K562 (cell line): ENCODE results near the gene SDK1.

ENCODE experiments used
- AFF4 ChIP-seq: sonication (generic); formaldehyde crosslinking; IDR thresholded peaks from 2 replicates; pipeline ENCODE4 v1.8.0; 2023; ENCODE audit warnings: mild to moderate bottlenecking, missing genetic modification reagents
- BACH1 ChIP-seq: fragments of 200-800 bp; sonication (Bioruptor generic); IDR thresholded peaks from 2 replicates; pipeline ENCODE4 v1.6.1; 2016; ENCODE audit warnings: missing genetic modification characterization, missing compliant biosample characterization
- GATAD2B ChIP-seq: fragments of 450-650 bp; IDR thresholded peaks from 2 replicates; pipeline ENCODE4 v1.6.1; 2017; ENCODE audit warnings: mild to moderate bottlenecking, borderline replicate concordance
- MXI1 ChIP-seq: IDR thresholded peaks from 2 replicates; pipeline ENCODE4 v1.6.1; 2011; ENCODE audit warnings: low read depth, mild to moderate bottlenecking, improper control_type of control experiment, low read length
- POLR2AphosphoS2 ChIP-seq: IDR thresholded peaks from 2 replicates; pipeline ENCODE4 v1.6.1; 2012; ENCODE audit warnings: low read length, improper control_type of control experiment
- TRIM28 ChIP-seq: fragments of 450-650 bp; IDR thresholded peaks from 2 replicates; pipeline ENCODE4 v1.6.1; 2017
- ZBTB7A ChIP-seq: IDR thresholded peaks from 2 replicates; pipeline ENCODE4 v1.6.1; 2011; ENCODE audit warnings: low read depth, mild to moderate bottlenecking, low read length, moderate library complexity, borderline replicate concordance; ENCODE audit not compliant: control insufficient read depth
- ZC3H4 ChIP-seq: sonication (generic); formaldehyde crosslinking; IDR thresholded peaks from 2 replicates; pipeline ENCODE4 v1.9.0; 2021; ENCODE audit warnings: missing genetic modification reagents, borderline replicate concordance
- ZNF174 ChIP-seq: fragments of 250-450 bp; sonication (Bioruptor Pico); IDR thresholded peaks from 2 replicates; pipeline ENCODE4 v1.4.0; 2020; ENCODE audit warnings: mild to moderate bottlenecking
- ZNF274 ChIP-seq: IDR thresholded peaks from 2 replicates; pipeline ENCODE4 v1.6.1; 2011; ENCODE audit warnings: low read depth, mild to moderate bottlenecking, low read length, moderate library complexity, borderline replicate concordance
- ZNF785 ChIP-seq: fragments of 250-450 bp; sonication (Bioruptor Pico); IDR thresholded peaks from 2 replicates; pipeline ENCODE4 v1.4.0; 2020; ENCODE audit warnings: mild to moderate bottlenecking
- TF ChIP-seq, protein P1 (sequence below): sonication (generic); formaldehyde crosslinking; IDR thresholded peaks from 2 replicates; pipeline ENCODE4 v1.8.1; 2023; ENCODE audit warnings: mild to moderate bottlenecking, missing genetic modification reagents
- TF ChIP-seq, protein P2 (sequence below), 3 experiments: fragments of 200-800 bp in 1 of 3; fragments of 250-450 bp in 1 of 3; fragments of 450-650 bp in 1 of 3; sonication (Bioruptor Pico) in 1 of 3; sonication (Bioruptor generic) in 1 of 3; formaldehyde crosslinking in 1 of 3; IDR thresholded peaks; 2 replicates each; pipeline versions ENCODE4 v1.6.1 to v1.8.0; 2016 to 2022; ENCODE audit warnings: mild to moderate bottlenecking in 2 of 3, missing genetic modification characterization in 2 of 3, missing compliant biosample characterization in 1 of 3, moderate library complexity in 1 of 3

DNA sequence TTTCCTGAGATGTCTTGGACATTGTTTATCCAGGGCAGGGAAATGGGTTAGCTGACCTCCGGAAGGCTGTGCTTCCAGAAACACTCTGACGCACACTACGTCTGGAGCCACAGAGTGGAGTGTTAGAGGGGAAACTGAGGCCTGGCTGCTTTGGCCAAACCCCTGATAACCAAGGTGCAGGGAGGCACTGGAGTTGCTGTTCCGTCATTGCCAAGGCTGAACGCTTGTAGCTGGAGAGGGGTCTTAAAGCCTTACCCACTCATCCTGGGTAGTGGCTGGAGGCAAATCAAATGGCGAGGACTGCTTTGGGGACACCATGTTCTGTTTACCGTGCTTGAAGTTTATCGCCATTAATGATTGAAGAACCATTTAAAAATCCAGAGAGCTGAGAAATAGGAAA is 776.9 kb downstream of the SDK1 start:
- TF ChIP-seq AFF4: no peak
- TF ChIP-seq TRIM28: no peak
- TF ChIP-seq GATAD2B: no peak
- no peak for TF ChIP-seq ZNF174
- no peak for TF ChIP-seq MXI1
- TF ChIP-seq, protein P1, sequence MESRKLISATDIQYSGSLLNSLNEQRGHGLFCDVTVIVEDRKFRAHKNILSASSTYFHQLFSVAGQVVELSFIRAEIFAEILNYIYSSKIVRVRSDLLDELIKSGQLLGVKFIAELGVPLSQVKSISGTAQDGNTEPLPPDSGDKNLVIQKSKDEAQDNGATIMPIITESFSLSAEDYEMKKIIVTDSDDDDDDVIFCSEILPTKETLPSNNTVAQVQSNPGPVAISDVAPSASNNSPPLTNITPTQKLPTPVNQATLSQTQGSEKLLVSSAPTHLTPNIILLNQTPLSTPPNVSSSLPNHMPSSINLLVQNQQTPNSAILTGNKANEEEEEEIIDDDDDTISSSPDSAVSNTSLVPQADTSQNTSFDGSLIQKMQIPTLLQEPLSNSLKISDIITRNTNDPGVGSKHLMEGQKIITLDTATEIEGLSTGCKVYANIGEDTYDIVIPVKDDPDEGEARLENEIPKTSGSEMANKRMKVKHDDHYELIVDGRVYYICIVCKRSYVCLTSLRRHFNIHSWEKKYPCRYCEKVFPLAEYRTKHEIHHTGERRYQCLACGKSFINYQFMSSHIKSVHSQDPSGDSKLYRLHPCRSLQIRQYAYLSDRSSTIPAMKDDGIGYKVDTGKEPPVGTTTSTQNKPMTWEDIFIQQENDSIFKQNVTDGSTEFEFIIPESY (CRISPR knock-in tag): no peak
- TF ChIP-seq ZNF785 (CRISPR knock-in tag): no peak
- no peak for TF ChIP-seq ZBTB7A
- TF ChIP-seq ZNF274: no peak
- TF ChIP-seq, protein P2, sequence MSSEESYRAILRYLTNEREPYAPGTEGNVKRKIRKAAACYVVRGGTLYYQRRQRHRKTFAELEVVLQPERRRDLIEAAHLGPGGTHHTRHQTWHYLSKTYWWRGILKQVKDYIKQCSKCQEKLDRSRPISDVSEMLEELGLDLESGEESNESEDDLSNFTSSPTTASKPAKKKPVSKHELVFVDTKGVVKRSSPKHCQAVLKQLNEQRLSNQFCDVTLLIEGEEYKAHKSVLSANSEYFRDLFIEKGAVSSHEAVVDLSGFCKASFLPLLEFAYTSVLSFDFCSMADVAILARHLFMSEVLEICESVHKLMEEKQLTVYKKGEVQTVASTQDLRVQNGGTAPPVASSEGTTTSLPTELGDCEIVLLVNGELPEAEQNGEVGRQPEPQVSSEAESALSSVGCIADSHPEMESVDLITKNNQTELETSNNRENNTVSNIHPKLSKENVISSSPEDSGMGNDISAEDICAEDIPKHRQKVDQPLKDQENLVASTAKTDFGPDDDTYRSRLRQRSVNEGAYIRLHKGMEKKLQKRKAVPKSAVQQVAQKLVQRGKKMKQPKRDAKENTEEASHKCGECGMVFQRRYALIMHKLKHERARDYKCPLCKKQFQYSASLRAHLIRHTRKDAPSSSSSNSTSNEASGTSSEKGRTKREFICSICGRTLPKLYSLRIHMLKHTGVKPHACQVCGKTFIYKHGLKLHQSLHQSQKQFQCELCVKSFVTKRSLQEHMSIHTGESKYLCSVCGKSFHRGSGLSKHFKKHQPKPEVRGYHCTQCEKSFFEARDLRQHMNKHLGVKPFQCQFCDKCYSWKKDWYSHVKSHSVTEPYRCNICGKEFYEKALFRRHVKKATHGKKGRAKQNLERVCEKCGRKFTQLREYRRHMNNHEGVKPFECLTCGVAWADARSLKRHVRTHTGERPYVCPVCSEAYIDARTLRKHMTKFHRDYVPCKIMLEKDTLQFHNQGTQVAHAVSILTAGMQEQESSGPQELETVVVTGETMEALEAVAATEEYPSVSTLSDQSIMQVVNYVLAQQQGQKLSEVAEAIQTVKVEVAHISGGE (CRISPR knock-in tag; IDR thresholded peaks at IDR 0.05): no peak
- no peak for TF ChIP-seq ZC3H4
- no peak for TF ChIP-seq POLR2AphosphoS2
- no peak for TF ChIP-seq BACH1 (tag)
